ENCODE results near the gene CYP2A7.
"Not testable (repeated sequence)": the region's sequence is repeated elsewhere in the genome, so short reads cannot be mapped to it uniquely, and the experiment has no call there.

- TF ChIP-seq CTCF (IDR thresholded peaks at IDR 0.05); POLR2A (IDR thresholded peaks at IDR 0.05; ENCODE audit: low read depth): not testable (repeated sequence)
These were observed 22.7 kb upstream of the CYP2A7 start for GRCh38 chr19:40904673-40905156.

Measured in esophagus muscularis mucosa (tissue), 3 donors.